HS-27A (cell line): ENCODE results near the gene ZMYND8.

ENCODE experiments used
- DNase-seq: peaks from one replicate; pipeline ENCODE4 v3.0.0-alpha.2; 2012; ENCODE audit warnings: low read depth, missing footprints

The ZMYND8 gene

GRCh38 chr20:47332381-47333206 is 23.9 kb downstream of the ZMYND8 start:
- DNase-seq: no peak

- DNase-seq: peak; percentile 91
Measured at GRCh38 chr20:47330933-47331708, 25.4 kb downstream of the ZMYND8 start.

GRCh38 chr20:47330071-47330470 is 26.4 kb downstream of the ZMYND8 start:
- DNase-seq: no peak

GRCh38 chr20:47328129-47328528 is 28.4 kb downstream of the ZMYND8 start:
- DNase-seq: no peak

- DNase-seq: no peak
Measured at GRCh38 chr20:47327711-47328110, 28.8 kb downstream of the ZMYND8 start.

- DNase-seq: no peak
Measured at GRCh38 chr20:47326658-47327268, 29.7 kb downstream of the ZMYND8 start.

GRCh38 chr20:47325242-47325641 is 31.3 kb downstream of the ZMYND8 start:
- DNase-seq: no peak

- DNase-seq: no peak
Measured at GRCh38 chr20:47320990-47321805, 35.3 kb downstream of the ZMYND8 start.

- DNase-seq: no peak
Measured at GRCh38 chr20:47319517-47320252, 36.8 kb downstream of the ZMYND8 start.

GRCh38 chr20:47318586-47319516 is 37.6 kb downstream of the ZMYND8 start:
- DNase-seq: no peak

- DNase-seq: no peak
Measured at GRCh38 chr20:47318027-47318585, 38.4 kb downstream of the ZMYND8 start.

- DNase-seq: peak; percentile 98
Measured at GRCh38 chr20:47317127-47317895, 39.2 kb downstream of the ZMYND8 start.

GRCh38 chr20:47316776-47317126 is 39.7 kb downstream of the ZMYND8 start:
- no peak for DNase-seq

GRCh38 chr20:47315339-47316056 is 41.0 kb downstream of the ZMYND8 start:
- DNase-seq: peak; percentile 91

GRCh38 chr20:47314647-47315338 is 41.7 kb downstream of the ZMYND8 start:
- DNase-seq: no peak

- DNase-seq: no peak
Measured at GRCh38 chr20:47311967-47312681, 44.4 kb downstream of the ZMYND8 start.

GRCh38 chr20:47311211-47311610 is 45.3 kb downstream of the ZMYND8 start:
- DNase-seq: no peak
